ENCODE results near the gene STK38.
"Not testable (repeated sequence)": the region's sequence is repeated elsewhere in the genome, so short reads cannot be mapped to it uniquely, and the experiment has no call there.

Gene STK38

DNA sequence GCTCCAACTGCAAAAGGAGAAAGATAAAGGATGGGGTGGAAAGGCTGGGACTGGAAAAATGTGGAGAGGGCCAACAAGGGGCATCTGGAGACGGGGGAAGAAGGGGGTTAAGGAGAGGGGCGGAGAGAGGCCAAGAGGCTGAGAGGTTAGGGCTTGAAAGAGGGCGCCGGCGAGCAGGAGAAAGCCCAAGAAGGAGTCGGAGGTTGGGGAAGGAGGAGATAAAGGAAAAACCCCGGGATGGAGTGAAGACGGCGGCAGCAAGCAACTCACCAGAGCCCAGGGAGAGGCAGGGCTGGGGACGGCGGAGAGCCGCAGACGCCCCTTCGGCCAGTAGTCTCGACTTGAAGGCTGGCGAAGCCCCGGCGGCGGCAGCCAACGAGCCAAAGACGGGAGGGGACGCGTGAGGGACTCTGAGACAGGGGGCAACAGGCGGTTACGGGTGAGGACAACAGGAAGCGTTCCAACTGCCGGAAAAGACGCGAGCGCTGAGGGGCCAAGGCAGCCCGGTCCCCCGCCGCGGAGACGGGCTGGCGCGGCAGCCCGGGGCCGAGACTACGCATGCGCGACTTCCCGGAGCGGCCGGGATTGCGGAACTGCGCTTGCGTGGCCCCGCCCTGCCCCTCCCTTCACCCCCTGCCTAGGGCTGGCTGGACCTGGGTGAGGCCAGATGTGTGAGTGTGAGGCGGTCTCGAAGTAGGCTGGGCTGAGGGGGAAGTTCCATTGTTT, at the start of gene STK38:
Gene STK38, minus strand, starts transcription at position 560 of the 726 bp plus-strand sequence. CDS start 7,277 bp downstream, outside the sequence.
- DNase-seq (ENCODE audit: low read depth) = peak; percentile 85

DNA sequence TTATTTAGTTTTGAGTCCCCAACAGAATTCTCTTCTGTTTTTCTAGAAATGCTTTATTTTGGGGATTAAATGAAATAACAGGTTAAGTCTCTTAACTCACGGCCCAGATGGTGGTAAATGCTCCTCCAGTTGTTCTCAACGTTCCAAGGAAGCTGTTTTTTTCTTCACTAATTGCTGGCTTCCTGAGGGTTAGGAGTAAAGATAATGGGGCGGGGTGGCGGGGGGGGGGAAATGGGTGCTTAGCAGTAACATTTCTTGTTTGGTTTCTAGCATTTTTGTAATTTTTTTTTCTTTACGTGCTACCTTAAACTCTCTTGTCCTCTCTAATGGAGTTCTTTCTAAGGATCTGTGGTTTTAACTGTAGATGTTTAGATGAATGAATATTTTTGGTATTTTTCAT, 49.1 kb upstream of the STK38 start:
- DNase-seq (ENCODE audit: low read depth) = no peak

DNA sequence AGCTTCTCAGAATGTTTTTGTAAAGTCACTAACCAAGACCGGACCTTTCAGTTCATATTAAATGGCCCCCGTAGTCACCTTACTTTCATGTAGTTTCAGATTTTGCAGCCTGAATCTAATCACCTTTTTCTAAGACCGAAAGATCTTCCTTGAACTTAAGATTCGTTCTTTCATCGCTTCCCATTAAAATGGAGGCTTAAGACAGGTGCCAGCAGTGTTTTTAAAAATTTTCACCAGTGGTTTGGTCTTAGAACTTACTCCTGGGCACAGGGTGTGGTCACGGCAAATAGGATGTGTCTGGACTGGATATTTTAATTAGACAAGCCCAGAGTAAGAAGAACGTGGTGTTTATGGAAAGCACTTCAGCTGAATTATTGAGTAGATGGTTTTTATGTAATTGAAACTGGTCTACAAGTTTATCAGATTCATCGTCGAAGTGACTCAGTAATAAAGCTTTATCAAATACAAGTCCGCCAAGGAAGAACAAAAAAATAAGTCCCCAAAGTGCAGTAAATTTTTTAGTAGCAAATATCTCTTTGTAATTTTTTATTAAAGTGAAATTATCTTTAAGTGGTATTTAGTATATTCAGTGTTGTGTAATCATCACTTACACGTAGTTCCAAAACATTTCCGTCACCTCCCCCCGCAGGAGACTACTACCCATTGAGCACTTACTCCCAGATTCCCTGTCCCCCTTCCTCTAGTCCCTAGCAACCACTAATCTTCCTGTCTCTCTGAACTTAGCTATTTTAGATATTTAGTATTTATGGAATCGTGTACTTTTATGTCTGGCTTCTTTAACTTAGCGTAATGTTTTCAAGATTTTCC, 47.8 kb upstream of the STK38 start:
- DNase-seq (ENCODE audit: low read depth) = no peak

DNA sequence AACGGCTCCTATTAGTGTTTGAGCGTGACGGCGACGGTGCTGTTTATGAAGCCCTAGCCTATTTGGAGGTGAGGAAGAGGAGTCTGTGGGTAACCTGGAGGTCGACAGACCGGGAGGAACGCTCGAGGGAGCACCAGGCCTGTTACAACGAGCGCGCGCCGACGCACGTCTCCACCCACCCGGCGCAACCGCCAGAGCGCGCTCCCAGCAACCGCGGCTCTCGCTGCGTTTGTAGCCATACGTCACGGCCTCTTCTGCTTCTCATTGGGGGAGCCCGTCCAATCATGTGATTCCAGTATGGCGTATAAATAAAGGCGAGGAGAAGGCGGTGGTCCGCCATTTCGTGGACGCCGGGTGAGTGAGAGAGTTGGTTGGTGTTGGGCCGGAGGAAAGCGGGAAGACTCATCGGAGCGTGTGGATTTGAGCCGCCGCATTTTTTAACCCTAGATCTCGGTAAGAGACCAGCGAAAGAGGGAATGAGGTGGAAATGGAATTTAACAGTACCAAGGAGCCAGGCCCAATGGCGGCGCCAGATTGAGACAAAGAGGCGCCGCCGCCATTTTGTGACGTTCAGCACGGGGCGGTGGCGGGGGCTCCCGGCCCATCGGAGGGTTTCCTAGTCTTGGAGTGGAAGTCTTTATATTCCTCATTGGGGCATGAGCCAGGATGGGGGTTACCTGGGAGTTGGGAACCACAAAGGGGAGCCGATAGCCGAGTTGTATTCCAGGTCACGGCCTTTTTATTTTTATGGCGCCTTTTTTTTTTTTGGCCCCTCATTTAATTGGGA, 46.9 kb upstream of the STK38 start, which contains the start of gene SRSF3:
Gene SRSF3, plus strand, starts transcription at position 334 of the 787 bp plus-strand sequence. CDS start 2,401 bp downstream, outside the sequence.
- DNase-seq (ENCODE audit: low read depth) = peak; percentile 95

DNA sequence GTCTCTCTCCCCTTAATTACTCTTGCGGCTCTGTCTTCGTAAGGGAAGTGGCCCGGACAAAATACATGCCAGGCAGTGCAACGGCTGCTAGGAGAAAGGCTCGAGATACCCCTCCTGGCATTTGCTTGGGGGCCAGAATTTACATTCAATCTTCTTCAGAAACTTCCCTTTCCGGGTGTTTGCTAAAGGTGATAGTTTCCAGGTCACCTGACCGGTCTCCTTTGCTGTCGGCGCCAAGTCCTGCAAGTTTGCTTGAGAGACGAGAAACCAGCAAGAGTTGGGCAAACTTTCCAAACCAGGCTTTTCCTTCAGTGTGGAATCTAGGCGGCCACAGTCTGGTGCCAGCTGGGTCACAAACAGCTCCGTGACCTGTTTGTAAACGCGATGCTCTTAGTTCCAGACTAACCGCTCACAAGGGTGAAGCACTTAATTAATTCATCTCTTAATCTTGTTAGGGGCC, 46.3 kb upstream of the STK38 start:
- peak; percentile 27 for DNase-seq (ENCODE audit: low read depth)

DNA sequence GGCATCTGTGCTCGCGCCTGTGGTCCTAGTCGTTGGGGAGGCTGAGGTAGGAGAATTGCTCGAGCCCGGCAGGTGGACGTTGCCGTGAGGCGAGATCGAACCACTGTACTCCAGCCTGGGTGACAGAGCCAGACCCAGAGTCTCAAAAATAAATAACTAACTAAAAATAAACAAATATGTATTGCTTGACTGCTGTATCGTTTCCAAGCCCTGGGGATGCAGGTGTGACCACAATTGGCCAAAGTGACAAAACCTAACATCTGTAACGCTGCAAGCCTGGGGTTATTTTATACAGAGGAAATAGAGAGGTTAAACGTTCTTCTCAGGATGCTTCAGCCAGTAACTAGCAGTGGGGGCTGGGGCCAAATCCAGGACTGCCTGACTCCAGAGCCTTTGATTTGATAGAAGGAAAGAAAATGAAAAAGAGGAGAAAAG, 45.0 kb upstream of the STK38 start:
- DNase-seq (ENCODE audit: low read depth) = no peak

DNA sequence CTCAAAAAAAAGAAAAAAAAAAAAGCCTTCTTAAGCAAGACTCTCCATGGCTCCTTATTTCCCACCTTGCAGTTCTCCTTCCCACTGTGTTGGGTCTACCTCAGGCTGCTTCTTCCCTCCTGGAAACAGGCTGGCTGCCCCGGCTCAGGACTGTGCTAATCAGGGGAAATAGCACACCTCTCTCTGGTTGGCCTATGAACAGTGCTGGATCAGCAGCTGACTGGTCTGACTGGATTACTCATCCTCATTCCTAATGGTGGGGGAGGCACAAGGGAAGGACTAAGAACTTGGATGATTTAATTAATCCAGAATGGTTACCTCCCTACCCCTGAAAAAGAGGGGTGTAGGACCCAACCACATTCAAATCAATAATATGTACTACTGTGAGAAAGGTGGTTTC, 43.0 kb upstream of the STK38 start:
- DNase-seq (ENCODE audit: low read depth) = no peak

DNA sequence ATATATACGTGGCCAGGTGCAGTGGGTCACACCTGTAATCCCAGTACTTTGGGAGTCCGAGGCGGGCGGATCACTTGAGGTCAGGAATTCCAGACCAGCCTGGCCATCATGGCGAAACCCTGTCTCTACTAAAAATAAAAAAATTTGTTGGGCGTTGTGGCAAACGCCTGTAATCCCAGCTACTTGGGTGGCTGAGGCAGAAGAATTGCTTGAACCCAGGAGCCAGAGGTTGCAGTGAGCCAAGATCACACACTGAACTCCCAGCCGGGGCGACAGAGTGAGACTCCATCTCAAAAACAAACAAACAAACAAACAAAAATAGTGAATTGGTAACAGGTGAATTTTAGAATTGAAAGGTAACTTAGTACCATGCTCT, 41.7 kb upstream of the STK38 start:
- not testable (repeated sequence) for DNase-seq (ENCODE audit: low read depth)

DNA sequence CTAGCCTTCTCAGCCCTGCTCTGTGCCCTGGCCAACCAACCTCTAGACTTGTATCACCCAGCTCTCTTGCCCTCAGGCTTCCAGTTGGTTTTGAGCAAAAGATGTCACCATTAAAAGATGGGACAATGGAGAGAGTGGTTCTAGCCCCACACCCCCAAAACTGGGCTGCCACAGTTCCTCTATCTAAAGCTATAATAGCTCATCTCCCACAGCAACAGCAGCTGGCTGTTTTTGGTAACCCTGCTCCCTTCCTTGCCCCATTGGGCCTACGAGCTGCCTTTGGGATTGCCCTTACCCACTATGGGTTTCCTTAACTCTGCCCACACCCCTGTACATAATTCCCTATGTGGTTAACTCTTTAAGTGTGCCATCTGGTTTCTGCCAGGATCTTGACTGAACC, 39.3 kb upstream of the STK38 start:
- DNase-seq (ENCODE audit: low read depth) = no peak

DNA sequence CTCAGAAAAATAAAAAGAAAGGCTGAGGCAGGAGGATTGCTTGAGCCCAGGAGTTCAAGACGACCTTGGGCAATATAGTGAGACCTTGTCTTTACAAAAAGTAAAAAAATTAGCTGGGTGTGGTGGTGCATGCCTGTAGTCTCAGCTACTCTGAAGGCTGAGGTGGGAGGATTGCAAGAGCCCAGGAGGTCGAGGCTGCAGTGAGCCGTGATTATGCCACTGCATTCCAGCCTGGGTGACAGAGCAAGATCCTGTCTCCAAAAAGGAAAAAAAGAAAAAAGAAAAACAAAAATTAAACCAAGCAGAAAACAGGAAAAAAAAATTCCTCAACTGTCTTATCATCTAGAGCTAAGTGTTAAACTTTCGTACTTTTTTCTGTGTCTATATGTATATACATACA, 34.4 kb upstream of the STK38 start:
- DNase-seq (ENCODE audit: low read depth) = no peak

DNA sequence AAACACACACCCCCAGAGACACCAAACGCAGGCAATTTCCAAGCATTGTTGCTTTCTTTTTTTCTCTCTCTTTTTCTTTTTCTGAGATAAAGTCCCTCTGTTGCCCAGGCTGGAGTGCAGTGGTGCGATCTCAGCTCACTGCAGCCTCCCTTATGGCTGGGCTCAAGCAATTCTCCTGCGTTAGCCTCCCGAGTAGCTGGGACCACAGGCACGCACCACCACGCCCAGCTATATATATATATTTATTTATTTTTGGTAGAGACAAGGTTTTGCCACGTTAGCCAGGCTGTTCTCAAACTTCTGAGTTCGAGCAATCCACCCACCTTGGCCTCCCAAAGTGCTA, 32.9 kb upstream of the STK38 start:
- DNase-seq (ENCODE audit: low read depth) = no peak

DNA sequence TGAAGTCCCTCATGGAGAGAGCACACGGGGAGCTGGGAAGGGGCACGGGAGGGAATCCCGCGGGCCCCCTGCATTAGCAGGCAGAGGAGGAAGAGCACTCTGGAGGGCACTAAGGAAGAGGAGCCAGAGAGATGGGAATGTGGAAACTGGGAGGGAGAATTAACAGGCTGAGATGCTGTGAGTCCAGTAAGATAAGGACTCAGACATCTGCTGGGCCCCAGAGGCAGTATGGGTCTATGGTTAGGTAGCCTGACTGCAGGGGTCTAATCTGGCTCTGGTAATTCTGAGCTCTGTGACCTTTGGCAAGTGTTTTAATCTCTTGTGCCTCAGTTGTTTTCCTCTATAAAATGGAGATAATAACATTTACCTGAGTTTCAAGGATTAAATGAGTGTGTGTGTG, 31.2 kb upstream of the STK38 start:
- no peak for DNase-seq (ENCODE audit: low read depth)

DNA sequence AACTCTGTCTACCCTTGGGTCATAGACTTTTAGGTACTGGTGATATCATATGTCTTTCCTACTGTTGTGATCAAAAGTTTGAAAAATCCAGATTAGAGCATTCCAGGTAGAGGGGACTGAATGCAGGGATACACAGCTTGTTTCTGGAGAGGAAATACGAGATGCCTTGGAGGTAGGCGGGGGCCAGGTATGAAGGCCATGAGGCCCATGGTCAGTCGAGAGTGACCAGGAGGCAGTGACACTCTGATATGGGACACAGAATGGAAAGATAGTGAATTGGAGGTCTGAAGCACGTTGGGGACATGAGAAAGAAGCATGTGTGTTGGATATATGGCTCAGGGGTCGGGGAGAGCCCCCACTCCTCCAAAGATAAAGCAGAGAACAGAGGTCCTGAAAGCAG, 30.8 kb upstream of the STK38 start:
- no peak for DNase-seq (ENCODE audit: low read depth)

DNA sequence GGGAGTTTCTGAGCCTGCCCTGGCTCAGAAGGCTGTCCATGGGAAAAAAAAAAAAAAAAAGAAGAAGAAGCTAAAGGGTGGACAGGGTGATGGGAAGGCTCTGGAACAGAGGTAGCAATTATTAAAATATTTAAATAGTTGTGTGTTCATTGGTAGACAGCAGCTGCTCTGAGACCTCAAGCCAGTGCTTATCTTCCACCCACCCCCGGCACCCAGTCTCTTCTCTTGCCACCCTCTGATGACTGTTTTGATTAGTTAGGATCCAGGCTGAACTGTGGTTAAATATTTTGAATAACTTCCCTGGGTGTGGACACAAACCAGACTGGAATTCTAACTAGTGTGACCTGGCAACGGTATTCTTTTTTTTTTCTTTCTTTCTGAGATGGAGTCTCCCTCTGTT, 30.0 kb upstream of the STK38 start:
- no peak for DNase-seq (ENCODE audit: low read depth)

DNA sequence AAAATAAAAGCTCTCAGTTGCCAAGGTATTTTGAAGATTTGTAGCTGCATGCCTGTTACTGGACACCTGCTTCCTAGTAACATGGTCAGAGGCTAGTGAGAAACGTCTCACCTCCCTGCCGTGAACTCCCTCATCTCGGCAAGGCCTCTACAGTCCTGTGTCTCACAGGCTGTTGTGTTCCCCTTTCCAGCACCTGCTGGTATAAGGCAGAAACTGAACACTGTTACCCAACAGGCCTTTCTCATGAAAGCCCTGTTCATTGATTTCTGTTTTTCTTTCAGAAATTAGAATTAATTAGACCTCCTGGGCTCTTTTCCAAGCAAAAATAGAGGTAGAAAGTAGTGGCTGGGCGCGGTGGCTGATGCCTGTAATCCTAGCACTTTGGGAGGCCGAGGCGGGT, 29.3 kb upstream of the STK38 start:
- DNase-seq (ENCODE audit: low read depth) = no peak

DNA sequence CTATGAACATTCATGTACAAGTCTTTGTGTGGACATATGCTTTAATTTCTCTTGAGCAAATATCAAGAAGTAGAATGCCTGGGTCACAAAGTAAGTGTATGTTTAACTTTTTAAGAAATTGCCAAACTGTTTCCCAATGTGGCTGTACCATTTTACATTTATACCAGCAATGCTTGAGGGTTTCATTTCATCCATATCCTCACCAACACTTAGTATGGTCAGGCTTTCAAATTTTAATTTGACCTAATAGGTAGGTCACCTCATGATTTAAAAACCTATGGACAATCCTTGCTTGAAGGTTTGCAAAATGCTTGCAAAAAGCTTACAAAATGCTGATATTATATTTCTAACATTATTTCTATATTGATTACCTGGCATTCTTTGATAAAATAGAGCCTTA, 27.4 kb upstream of the STK38 start:
- DNase-seq (ENCODE audit: low read depth) = no peak

DNA sequence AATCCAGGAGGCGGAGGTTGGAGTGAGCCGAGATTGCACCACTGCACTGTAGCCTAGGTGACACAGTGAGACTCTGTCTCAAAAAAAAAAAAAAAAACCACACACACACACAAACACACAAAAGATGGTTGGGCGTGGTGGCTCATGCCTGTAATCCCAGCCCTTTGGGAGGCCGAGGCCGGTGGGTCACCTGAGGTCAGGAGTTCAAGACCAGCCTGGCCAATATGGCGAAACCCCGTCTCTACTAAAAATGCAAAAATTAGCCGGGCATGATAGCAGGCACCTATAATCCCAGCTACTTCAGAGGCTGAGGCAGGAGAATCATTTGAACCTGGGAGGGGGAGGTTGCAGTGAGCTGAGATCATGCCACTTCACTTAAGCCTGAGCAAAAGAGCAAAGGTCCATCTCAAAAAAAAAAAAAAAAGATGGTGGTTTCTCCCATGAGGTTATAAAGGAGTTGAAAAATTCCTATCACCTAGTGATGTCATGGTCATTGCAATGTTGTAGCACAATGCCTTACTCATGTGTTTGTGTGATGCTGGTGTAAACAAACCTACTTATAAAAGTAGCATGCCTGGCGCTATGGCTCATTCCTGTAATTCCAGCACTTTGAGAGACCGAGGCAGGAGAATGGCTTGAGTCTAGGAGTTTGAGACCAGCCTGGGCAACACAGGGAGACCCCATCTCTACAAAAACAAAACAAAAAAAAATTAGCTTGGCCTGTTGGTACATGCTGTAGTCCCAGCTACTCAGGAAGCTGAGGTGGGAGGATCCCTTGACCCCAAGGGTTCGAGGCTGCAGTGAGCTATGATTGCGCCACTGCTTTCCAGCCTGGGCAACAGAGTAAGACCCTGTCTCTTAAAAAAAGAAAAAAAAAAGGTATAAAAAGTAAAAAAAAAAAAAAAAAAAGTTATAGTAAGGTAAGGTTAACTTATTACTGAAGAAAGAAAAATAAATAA, 25.4 kb upstream of the STK38 start:
- DNase-seq (ENCODE audit: low read depth) = not testable (repeated sequence)

DNA sequence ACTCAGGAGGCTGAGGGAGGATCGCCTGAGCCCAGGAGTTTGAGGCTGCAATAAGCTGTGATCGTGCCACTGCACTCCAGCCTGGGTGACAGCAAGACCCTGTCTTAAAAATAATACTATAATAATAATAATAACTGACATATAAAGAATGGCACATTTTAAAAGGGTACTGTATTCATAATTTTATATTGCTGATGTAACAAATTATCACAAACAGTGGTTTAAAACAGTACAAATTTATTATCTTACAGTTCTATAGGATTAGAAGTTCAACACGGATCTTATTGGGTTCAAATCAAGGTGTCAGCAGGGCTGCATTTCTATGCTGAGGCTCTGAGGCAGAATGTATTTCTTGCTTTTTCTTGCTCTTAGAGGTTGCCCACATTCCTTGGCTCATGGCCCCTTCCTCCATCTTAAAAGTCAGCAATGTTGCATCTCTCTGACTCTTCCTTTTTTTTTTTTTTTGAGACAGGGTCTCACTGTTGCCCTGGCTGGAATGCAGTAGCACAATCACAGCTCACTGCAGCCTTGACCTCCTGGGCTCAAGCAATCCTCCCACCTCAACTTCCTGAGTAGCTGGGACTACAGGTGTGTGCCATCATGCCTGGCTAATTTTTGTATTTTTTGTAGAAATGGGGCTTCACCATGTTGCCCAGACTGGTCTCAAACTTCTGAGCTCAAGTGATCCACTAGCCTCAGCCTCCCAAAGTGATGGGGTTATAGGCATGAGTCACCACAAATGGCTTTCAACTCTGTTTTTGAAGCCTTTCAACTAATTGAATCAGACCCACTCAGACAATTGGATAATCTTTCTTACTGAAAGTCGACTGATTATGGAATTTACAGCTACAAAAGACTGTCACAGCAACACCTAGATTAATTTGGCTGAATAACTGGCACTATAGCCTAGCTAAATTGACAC, 24.1 kb upstream of the STK38 start:
- DNase-seq (ENCODE audit: low read depth) = no peak

DNA sequence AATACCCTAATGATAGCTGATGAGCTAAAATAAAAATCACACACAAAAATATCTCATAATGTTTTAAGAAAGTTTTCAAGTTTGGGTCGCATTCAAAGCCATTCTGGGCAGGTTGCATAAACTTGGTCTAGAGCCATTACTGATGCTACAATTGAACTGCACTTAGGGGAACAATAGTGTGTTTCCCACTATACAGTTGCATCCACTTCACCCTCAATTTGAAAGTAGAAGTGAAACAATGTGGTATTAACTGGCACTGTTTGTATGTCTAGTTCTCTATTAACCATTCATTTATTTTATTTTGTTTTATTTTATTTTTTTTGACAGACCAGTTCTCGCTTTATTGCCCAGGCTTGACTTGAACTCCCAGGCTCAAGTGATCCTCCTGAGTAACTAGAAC, 23.0 kb upstream of the STK38 start:
- no peak for DNase-seq (ENCODE audit: low read depth)

DNA sequence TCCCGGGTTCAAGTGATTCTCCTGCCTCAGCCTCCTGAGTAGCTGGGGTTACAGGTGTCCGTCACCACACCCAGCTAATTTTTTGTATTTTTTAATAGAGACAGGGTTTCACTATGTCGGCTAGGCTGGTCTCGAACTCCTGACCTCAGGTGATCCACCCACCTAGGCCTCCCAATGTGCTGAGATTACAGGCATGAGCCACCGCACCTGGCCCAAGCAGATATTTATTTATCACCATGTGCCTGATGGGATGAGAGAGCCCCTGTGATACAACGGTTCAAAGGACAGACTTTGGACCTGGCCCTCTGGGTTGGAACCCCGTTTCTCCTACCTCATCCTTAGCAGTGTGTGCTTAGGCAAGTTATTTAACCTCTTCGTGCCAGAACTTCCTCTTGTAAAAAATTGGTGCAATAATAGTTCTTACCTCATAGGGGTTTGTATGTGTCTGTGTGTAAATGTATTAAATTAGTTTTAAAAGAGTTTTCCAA, 19.2 kb upstream of the STK38 start:
- no peak for DNase-seq (ENCODE audit: low read depth)

Measured in T-helper 22 cell (primary cell).